Measurements from ENCODE around the gene GALNT11.

Gene GALNT11

GRCh38 chr7:152148706-152149105 lies 123.2 kb downstream of the GALNT11 start:
- no peak for DNase-seq (ENCODE audit: low read depth, low spot score)

DNA sequence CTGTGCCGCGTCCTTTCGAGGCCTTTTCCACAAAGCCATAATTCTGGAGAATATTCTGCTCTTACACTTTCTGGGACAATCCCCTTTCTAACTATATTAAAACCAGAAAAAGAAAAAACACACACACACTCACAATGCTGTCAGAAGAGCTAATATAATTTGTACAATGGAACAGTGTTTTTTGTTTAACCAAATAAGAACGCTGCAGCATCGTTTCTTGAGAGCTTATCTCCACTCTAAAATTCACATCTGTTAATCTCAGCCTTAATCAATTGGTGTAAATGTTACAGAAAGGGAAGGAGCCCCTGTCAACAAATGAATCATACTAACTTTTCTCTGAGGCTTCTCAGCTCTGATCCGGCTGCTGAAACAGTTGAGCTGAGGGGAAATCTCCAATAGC lies 123.9 kb downstream of the GALNT11 start:
- DNase-seq (ENCODE audit: low read depth, low spot score) = no peak

DNA sequence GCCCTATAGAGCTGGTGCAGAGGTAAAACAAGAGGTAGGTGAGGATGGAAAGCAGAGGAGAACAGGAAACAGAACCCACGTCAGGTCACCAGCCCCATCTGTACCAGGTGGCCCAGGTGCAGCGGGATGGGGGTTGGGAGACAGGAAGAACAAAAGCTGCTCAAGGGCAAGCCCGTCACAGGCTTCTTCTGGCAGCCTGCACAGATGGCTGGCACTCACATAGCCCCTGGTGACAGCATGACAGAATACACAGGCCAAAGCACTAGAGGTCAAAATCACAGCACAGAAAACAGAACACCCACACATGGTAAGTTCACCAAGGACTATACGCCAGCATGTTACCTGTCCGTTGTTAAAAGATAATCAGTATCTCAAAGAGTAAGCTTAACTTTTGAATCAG lies 126.8 kb downstream of the GALNT11 start:
- no peak for DNase-seq (ENCODE audit: low read depth, low spot score)

- DNase-seq (ENCODE audit: low read depth, low spot score) = no peak
Measured at GRCh38 chr7:152158801-152159587, 133.5 kb downstream of the GALNT11 start.

DNA sequence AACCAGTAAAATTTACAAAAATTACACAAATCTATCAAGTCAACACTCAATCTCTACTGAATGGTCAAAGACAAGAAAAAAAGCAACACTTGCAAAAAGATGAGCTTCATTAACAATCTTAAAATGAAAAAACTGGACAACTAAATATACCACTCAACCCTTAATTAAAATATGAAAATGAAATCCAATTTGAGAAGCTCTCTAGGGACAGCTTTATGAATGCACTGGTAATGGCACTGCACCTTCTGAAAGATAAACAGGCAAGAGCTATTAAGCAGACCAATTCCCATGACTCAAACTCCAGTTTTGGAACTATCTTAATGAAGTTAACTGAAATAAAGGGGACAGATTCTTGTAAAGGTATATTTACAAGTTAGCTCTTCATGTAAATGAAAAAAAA lies 135.7 kb downstream of the GALNT11 start:
- DNase-seq (ENCODE audit: low read depth, low spot score) = no peak

DNA sequence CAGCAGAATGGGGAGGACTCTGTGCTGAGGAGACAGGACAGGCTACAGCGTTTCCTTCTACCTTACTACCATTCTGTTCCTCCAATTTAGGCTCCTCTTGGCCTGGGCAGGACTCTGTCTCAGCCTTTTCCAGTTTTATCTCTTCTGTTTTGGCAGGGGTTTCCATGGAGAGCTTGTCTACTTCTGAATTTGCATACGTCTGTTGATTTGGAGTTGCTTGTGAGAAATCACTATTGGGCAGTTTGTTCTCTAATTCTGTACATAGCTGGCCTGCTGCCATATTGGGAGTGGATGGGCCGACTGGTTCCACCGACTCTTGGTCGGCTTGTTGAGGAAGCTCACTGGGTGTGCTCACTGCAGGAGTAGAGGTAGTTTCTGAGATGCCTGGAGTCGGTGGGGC lies 136.8 kb downstream of the GALNT11 start:
- no peak for DNase-seq (ENCODE audit: low read depth, low spot score)

Measured in iPS DF 19.7 (cell line).